ENCODE results near the gene B4GALT6. TPM values are rescaled to one million over a fixed set of nuclear protein-coding genes. Genes with fewer than 3 reads are reported as not detected.

The B4GALT6 gene
- total RNA-seq, 4 donors from 2014 or later = 2.5 to 3.6 (median 3.0) TPM

DNA sequence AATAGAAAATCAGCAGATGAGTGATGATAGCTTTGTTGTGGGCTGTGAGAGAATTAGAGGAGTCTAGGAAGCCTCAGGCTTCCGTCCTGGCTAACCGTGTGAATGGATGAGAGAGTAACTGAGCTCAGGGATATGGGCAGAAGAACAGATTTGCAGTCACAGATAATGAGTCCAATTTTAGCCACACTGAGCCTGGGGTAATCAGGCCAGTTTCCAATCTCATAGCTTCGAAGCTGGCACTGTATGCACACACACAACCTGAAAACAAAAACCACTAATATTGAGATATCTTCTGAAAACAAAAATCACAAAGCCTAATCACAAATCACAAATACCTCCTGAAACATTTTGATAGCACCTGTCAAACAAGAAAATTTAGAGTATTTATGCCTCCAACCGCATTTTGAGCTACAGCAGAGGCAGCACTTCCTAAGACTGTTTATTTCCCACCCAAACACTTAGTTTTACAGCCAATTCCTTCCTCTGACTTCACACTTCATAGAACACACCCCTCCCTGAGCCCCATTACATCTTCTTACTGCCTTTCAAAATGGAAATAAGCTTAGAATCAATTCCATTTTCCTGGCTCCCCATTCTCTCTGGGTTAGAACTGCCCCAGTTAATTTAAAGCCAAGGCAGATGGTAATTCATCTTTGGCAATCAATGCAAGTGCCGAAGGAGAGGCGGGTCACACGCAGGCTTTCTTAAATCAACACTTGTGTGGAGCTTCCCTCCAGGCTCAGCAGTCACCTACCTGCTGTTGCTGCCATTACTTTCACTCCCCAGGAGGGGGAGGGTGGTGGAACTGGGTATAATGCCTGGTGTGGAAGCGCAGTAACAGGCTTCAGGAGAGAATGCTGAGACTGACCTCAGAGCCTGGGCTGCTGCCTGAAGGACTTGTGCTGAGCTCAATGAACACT is 73.8 kb downstream of the B4GALT6 start:
- TF ChIP-seq, protein P1, sequence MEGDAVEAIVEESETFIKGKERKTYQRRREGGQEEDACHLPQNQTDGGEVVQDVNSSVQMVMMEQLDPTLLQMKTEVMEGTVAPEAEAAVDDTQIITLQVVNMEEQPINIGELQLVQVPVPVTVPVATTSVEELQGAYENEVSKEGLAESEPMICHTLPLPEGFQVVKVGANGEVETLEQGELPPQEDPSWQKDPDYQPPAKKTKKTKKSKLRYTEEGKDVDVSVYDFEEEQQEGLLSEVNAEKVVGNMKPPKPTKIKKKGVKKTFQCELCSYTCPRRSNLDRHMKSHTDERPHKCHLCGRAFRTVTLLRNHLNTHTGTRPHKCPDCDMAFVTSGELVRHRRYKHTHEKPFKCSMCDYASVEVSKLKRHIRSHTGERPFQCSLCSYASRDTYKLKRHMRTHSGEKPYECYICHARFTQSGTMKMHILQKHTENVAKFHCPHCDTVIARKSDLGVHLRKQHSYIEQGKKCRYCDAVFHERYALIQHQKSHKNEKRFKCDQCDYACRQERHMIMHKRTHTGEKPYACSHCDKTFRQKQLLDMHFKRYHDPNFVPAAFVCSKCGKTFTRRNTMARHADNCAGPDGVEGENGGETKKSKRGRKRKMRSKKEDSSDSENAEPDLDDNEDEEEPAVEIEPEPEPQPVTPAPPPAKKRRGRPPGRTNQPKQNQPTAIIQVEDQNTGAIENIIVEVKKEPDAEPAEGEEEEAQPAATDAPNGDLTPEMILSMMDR (IDR thresholded peaks at IDR 0.05) = peak in 2 of 6 experiments; percentile 5 to 38
- no peak for TF ChIP-seq POLR2A (IDR thresholded peaks at IDR 0.05)
- Histone ChIP-seq H3K36me3 (no peaks in the 10 kb centered on the region), H3K27ac (no peak overlapping the region), H3K9me3 (no peaks in the 10 kb centered on the region), H3K4me3 (no peak overlapping the region), H3K4me1 (peaks cover 0 to 3% (median 0%) of the 10 kb centered on the region in 3 donors), H3K27me3 (no peaks in the 10 kb centered on the region)
- intact Hi-C loops (cut with DNase I) = no loop called here
- 43 to 54% methylated on average over 7 to 8 of the region's 8 CpGs for WGBS, 2 donors
- no peak for DNase-seq

DNA sequence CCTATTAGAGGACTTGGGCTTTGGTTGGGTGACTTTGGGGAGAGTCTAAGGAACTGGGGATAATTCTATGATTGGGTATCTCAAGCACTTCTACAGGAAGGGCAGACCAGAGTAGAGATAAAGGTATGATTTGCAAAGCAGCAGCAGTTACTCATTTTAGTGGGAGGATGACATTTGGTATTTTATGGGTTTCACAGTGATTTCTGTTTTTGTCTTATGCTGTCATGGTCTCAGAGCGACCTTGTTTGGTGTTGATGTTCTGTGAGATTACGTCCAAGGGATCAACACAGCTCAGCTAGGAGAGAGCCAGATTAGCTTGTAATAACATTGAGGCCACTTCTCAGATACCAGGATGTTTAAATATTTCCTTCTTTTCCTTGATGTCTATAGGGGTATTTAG is 74.5 kb downstream of the B4GALT6 start:
- intact Hi-C loops (cut with DNase I) = no loop called here
- Histone ChIP-seq H3K4me3 (no peak overlapping the region), H3K36me3 (no peaks in the 10 kb centered on the region), H3K9me3 (no peaks in the 10 kb centered on the region), H3K27me3 (no peaks in the 10 kb centered on the region), H3K27ac (no peak overlapping the region), H3K4me1 (peaks cover 0 to 3% (median 0%) of the 10 kb centered on the region in 3 donors)
- TF ChIP-seq POLR2A (IDR thresholded peaks at IDR 0.05) = no peak
- TF ChIP-seq, protein P1 (IDR thresholded peaks at IDR 0.05) = no peak
- 71 to 75% methylated on average over 2 of the region's 2 CpGs for WGBS, 2 donors
- no peak for DNase-seq

DNA sequence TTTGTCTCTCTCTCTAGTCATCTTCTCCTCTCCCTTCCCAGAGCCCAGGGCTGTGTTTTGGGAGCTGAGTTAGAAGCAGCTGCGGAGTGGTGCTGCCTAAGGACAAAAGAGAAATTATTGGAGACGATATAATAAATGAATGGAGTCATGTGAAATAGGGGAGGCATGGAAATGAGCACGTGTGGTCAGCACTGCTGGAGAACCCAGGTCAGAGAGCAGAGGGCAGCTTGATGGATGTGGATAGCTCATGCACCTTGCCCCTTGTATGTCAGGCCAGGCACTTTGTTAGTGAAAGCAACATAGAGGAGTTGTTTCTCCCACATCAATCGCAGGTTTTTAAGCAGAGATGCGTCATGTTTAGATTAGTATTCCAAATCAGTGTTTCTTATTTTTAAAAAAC is 77.0 kb downstream of the B4GALT6 start:
- Histone ChIP-seq H3K9me3 (no peaks in the 10 kb centered on the region), H3K36me3 (no peaks in the 10 kb centered on the region), H3K27ac (no peak overlapping the region), H3K4me1 (peaks cover 0 to 3% (median 0%) of the 10 kb centered on the region in 3 donors), H3K27me3 (no peaks in the 10 kb centered on the region), H3K4me3 (no peak overlapping the region)
- TF ChIP-seq POLR2A (IDR thresholded peaks at IDR 0.05) = no peak
- TF ChIP-seq, protein P1 (IDR thresholded peaks at IDR 0.05) = no peak
- no peak for DNase-seq
- intact Hi-C loops (cut with DNase I) = no loop called here
- 60 to 68% methylated on average over 5 of the region's 5 CpGs for WGBS, 2 donors

DNA sequence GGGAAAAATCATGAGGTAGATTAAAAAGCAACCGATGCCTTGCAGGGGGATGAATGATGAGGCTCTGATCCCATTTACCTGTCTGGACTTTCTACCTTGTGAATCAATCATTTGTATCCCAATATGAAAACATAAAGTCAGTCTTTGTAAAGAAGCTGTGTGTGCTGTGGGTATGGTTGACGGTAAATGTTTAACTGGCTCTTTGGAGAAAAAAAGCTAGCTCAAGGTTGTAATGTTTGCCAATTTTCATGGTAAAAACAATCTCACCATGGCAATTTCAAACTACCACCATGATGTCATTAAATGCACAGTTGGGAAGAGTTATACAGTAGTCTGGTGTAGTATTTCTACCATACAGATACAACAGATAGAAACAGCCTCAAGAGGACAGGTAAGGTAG is 78.1 kb downstream of the B4GALT6 start:
- Histone ChIP-seq H3K27me3 (no peaks in the 10 kb centered on the region), H3K36me3 (no peaks in the 10 kb centered on the region), H3K4me1 (peaks cover 0 to 3% (median 0%) of the 10 kb centered on the region in 3 donors), H3K4me3 (no peak overlapping the region), H3K27ac (no peak overlapping the region), H3K9me3 (no peaks in the 10 kb centered on the region)
- 55 to 62% methylated on average over 2 of the region's 2 CpGs for WGBS, 2 donors
- intact Hi-C loops (cut with DNase I) = no loop called here
- DNase-seq = no peak
- no peak for TF ChIP-seq POLR2A (IDR thresholded peaks at IDR 0.05)

DNA sequence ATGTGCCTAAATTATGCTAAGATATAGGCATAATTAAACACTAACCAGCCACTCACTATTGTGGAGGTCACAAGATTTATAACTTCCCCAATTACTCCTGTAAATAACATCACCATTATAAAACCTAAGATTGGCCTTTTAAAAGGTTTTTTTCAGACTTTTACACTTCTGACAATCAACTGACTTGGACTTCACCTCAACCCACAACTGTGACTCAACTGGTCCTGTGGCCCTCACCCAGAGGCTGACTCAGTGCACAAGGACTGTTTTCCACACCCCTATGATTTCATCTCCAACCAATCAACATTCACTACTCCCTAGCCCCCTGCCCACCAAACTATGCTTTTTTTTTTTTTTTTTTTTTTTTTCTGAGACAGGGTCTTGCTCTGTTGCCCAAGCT is 81.1 kb downstream of the B4GALT6 start:
- TF ChIP-seq POLR2A (IDR thresholded peaks at IDR 0.05) = no peak
- TF ChIP-seq, protein P1 (IDR thresholded peaks at IDR 0.05) = no peak
- no peak for DNase-seq
- no peaks in the 10 kb centered on the region for H3K36me3 ChIP-seq
- intact Hi-C loops (cut with DNase I) = no loop called here
- H3K4me1 ChIP-seq = no peaks in the 10 kb centered on the region
- H3K4me3 ChIP-seq = no peak overlapping the region
- no peak overlapping the region for H3K27ac ChIP-seq
- no peaks in the 10 kb centered on the region for H3K9me3 ChIP-seq
- no peaks in the 10 kb centered on the region for H3K27me3 ChIP-seq

Measured in esophagus squamous epithelium (tissue), 5 donors.